Kidney (tissue), 14 donors: ENCODE measurements around the gene PDHX. TPM values are rescaled to one million over a fixed set of nuclear protein-coding genes. Genes with fewer than 3 reads are reported as not detected.

ENCODE experiments used
- DNase-seq, 5 donors: peaks; one replicate each; pipeline ENCODE4 v3.0.0-alpha.2; 2013 to 2020
- FAIRE-seq: peaks from 2 replicates; lab custom pipeline; 2012; peaks lifted over from hg19 to GRCh38; lab: Jason Lieb, UNC
- H3K27ac ChIP-seq, 2 donors: one replicate each; pipeline ENCODE4 v1.7.0; 2013; ENCODE audit warnings: low read depth in 2 of 2, low read length in 2 of 2, inconsistent platforms in 1 of 2
- H3K27me3 ChIP-seq: one replicate; pipeline ENCODE4 v1.7.1; 2013; ENCODE audit warnings: low read length, inconsistent platforms; ENCODE audit not compliant: control insufficient read depth, insufficient read depth
- H3K36me3 ChIP-seq, 3 donors: one replicate each; pipeline versions ENCODE4 v1.7.0 to v1.7.1; 2013; ENCODE audit warnings: low read length in 3 of 3, control low read depth in 1 of 3, inconsistent platforms in 1 of 3; ENCODE audit not compliant: insufficient read depth in 3 of 3, control insufficient read depth in 2 of 3
- H3K4me1 ChIP-seq, 3 donors: one replicate each; pipeline versions ENCODE4 v1.7.0 to v1.7.1; 2013; ENCODE audit warnings: low read length in 3 of 3, inconsistent platforms in 1 of 3, low read depth in 1 of 3; ENCODE audit not compliant: control insufficient read depth in 2 of 3, insufficient read depth in 2 of 3
- H3K4me3 ChIP-seq, 3 donors: one replicate each; pipeline versions ENCODE4 v1.7.0 to v1.8.1; 2013; ENCODE audit warnings: low read length in 3 of 3, control low read depth in 1 of 3, inconsistent platforms in 1 of 3
- H3K9ac ChIP-seq, 3 donors: one replicate each; pipeline versions ENCODE4 v1.7.0 to v1.7.1; 2013; ENCODE audit warnings: low read length in 3 of 3, control low read depth in 1 of 3, inconsistent platforms in 1 of 3
- H3K9me3 ChIP-seq, 3 donors: one replicate each; pipeline versions ENCODE4 v1.7.0 to v1.7.1; 2013; ENCODE audit warnings: low read length in 3 of 3, control low read depth in 1 of 3, inconsistent platforms in 1 of 3; ENCODE audit not compliant: control insufficient read depth in 2 of 3, insufficient read depth in 1 of 3
- CTCF ChIP-seq: IDR thresholded peaks from 3 replicates; pipeline ENCODE4 v1.5.1; 2012; ENCODE audit warnings: mild to moderate bottlenecking, moderate library complexity, borderline replicate concordance; ENCODE audit not compliant: insufficient read depth; ENCODE audit errors: extremely low read depth
- intact Hi-C: fragments of 100-400 bp; cut with DNase I; formaldehyde crosslinking; loops from one replicate; pipeline ENCODE4 v1.11.1; 2022
- polyA plus RNA-seq: library from polyadenylated mRNA; stranded (reverse); fragments of 350-450 nt; fragmentation: Illumina TruSeq; extraction: RNeasy Lipid Tissue Mini Kit (QIAGEN cat#74804); gene quantifications from one replicate; pipeline ENCODE4 v1.2.3, GENCODE V29; 2014; ENCODE audit warnings: low read depth, low replicate concordance; ENCODE audit not compliant: insufficient read depth
- total RNA-seq: library from RNA; stranded (reverse); fragmentation: NEBNext Ultra II Directional; extraction: Animal tissue kit (Norgen Biotek cat#: 25700); gene quantifications from one replicate; pipeline ENCODE4 v1.2.1, GENCODE V29; 2021
- donor health status: control.
- donor health status: control.
- donor health status: control.
- donor health status: control.
- donor health status: control.
- donor health status: DM: yes; HTN: yes; CAD: no.
- donor health status: Normal renal cell carcinoma (clear cell type).

PDHX gene
- total and polyA plus RNA-seq, 2 donors from 2014 or later: 29.6 to 32.6 TPM

- intact Hi-C loops: no loop called here
- H3K9ac ChIP-seq: no peak overlapping the region
- DNase-seq (no peak), FAIRE-seq (no peak)
- no peak overlapping the region for H3K4me3 ChIP-seq
- no peak for TF ChIP-seq CTCF
- H3K4me1 ChIP-seq: no peaks in the 10 kb centered on the region
- no peaks in the 10 kb centered on the region for H3K36me3 ChIP-seq
- H3K27ac ChIP-seq: no peak overlapping the region
- H3K9me3 ChIP-seq: peaks cover 0 to 5% (median 0%) of the 10 kb centered on the region in 3 donors
- H3K27me3 ChIP-seq: no peaks in the 10 kb centered on the region
These were observed 10.8 kb upstream of the PDHX start for GRCh38 chr11:34905666-34906065.

- FAIRE-seq (no peak), DNase-seq (no peak)
- Histone ChIP-seq H3K4me1 (no peaks in the 10 kb centered on the region), H3K9me3 (no peaks in the 10 kb centered on the region), H3K4me3 (no peak overlapping the region), H3K27ac (no peak overlapping the region), H3K27me3 (no peaks in the 10 kb centered on the region), H3K9ac (no peak overlapping the region), H3K36me3 (no peaks in the 10 kb centered on the region)
- intact Hi-C loops: no loop called here
- no peak for TF ChIP-seq CTCF
These were observed 8.4 kb upstream of the PDHX start for GRCh38 chr11:34907934-34908593.

- Histone ChIP-seq H3K36me3 (no peaks in the 10 kb centered on the region), H3K27ac (no peak overlapping the region), H3K4me1 (no peaks in the 10 kb centered on the region), H3K9ac (no peak overlapping the region), H3K27me3 (no peaks in the 10 kb centered on the region), H3K4me3 (no peak overlapping the region), H3K9me3 (no peaks in the 10 kb centered on the region)
- DNase-seq (no peak), FAIRE-seq (no peak)
- TF ChIP-seq CTCF: no peak
- intact Hi-C loops: no loop called here
These were observed 7.0 kb upstream of the PDHX start for GRCh38 chr11:34909415-34909814.

GRCh38 chr11:34909955-34910354, 6.5 kb upstream of the PDHX start:
- no peaks in the 10 kb centered on the region for H3K9me3 ChIP-seq
- no peak overlapping the region for H3K27ac ChIP-seq
- H3K4me1 ChIP-seq: no peaks in the 10 kb centered on the region
- no peaks in the 10 kb centered on the region for H3K27me3 ChIP-seq
- H3K9ac ChIP-seq: no peak overlapping the region
- no peaks in the 10 kb centered on the region for H3K36me3 ChIP-seq
- H3K4me3 ChIP-seq: no peak overlapping the region
- no peak for TF ChIP-seq CTCF
- FAIRE-seq (no peak), DNase-seq (no peak)
- intact Hi-C loops: no loop called here
